ENCODE data around the gene FCN2.

The FCN2 gene

DNA sequence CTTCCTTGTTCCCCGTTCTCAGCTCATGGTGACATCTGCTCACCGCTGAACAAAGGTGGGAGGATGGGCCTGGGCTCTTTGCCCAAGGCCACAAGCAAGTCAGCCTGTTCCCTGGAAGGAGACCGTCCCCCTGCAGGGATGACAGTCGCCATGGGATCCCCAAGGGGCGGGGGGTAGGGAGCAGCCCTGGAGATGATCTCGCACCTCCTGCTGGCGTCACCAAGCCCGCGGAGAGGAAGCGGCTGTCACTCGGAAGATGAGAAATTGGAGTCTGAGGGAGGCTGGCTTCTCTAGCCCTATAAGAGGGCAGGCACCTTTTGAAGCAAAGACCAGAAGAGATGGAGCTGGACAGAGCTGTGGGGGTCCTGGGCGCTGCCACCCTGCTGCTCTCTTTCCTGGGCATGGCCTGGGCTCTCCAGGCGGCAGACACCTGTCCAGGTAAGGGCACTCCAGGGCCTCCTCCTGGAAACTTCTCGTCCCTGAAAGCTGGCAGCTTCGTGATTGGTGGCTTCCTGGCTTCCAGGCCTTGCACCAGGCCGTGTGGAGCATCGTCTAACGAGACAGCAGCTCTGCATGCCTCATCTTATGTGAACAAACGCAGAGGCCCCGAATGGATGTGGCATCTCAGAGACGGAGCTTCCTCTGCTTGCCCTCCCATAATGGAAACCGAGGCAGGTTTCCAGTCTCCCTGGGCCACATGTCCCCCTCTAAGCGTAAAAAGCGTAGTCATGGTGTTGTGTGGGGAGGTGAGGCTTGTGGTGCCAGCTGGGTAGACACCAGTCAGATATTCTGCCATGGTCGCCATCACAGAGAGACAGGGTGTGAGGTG is at the start of gene FCN2:
TSS of gene FCN2 (plus strand) at position 327 of the 829 bp plus-strand sequence. CDS start at position 339, 12 bp downstream.
- in situ Hi-C loops (cut with MboI; ENCODE audit: low sequenced_read_pairs) = no loop called here

DNA sequence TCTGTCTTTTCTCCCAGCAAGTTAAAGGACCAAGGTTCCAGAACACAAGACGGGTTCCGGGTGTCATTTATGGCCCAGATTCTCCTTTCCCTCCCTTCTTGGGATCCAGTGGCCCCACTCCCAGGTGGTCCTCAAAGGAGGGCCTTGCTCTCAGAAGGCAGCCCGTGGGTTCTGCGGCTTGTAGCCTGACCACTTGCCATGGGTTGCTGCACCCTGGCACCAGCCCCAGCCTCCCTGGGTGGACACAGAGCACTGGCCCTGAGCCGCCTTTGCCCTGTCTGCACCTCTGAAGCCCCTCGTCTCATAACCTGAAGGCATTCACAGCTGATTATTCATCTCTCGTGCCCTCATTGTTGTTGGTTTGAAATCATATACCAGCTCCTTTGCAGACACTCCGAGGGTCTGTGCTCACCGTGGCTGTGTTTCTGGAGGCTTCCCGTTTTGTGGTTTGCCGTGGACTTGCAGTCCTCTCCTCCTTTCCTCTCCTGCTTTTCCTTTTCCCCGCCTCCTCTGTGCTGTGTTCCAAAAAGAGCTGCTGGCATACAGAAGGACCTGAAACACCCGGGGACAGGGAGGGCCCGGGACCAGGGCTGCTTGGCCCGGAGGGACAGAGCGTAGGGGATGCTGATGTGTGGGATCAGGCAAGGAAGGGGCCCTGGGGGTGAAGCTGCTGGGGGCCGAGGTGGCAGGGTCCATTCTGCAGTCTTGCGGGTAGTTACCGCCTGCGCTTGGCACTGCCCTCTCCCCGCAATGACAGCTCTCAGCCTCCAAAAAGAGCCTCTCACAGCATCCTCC is 49.5 kb upstream of the FCN2 start:
- in situ Hi-C loops (cut with MboI; ENCODE audit: low sequenced_read_pairs) = no loop called here

DNA sequence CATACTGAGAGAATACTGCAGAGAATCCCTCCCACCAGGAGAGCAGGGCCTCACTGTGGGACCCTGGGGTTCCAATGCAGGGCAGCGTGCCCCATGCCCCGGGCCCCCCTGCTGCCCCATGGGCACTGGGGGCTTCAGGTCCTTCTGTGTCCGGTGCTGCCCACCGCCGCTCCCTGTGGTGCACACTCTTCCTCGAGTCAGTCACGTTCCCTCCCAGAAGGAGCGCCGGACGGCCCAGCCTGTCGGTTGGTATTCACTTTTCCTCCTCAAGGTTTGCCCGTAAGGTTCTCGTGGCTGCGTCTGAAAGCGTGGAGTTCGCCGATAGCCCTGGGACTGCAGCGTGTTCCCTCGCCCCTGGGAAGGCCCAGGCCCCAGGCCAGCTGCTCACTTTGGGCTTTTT is 48.1 kb upstream of the FCN2 start:
- in situ Hi-C loops (cut with MboI; ENCODE audit: low sequenced_read_pairs) = no loop called here

DNA sequence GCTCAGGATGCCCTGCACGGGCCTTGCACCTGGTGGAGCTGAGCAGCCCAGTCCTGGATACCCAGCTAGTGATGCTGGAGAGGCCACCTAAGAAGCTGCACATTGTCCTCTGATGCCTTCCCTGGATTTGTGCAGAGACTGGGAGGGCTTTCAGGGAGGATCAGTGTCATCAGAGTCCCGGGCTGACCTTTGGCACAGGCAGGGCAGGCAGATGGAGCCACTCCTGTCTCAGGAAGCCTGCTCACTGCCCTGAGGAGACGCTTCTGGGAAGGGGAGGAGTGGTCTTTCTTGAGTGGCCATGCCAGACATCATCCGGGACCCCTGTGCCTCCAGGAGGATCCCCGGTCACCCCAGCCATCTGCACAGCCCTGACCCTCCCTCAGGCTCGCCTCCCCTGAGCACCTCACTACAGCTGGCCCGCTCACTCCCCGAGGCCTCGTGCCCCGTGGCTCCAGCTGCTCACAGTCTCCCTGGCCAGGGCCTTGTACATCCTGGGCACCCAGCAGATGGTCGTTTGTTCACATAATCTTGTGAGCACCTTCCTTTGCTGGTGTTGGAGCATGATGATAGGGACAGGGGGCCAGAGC is 47.2 kb upstream of the FCN2 start:
- in situ Hi-C loops (cut with MboI; ENCODE audit: low sequenced_read_pairs) = no loop called here

DNA sequence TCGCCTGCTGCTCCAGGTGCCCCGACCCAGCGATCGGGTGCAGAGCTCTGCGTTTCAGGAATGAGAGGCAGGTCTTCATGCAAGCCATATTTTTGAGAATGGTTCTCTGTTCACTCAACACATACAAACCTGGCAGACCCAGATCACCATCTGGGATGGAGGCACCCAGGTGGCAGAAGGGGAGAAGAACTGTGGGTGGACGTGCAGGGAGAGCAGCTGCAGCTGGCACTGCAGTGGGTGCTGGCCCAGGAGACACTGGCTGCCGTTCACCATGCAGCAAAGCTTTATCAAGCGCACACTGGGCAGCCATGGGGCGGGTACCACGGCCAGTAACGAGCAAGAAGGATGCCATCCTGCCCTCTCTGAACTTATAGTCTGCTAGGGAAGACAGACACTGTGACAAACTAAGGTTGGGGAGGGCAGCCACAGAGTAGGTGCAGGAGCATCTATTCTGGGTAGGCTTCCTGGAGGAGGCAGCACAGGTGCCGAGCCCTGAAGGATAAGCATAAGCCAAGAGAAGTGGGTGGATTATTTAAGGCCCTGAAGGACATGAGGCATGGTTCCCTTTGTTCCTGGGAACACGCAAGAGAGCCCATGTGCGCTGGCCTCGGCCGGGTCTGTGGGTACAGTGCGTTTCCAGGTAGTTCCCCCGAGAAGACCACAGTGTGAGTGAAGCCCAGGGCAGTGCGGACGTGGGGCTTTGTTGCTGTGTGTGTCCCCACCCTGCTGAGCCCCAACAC is 46.2 kb upstream of the FCN2 start:
- in situ Hi-C loops (cut with MboI; ENCODE audit: low sequenced_read_pairs) = no loop called here

DNA sequence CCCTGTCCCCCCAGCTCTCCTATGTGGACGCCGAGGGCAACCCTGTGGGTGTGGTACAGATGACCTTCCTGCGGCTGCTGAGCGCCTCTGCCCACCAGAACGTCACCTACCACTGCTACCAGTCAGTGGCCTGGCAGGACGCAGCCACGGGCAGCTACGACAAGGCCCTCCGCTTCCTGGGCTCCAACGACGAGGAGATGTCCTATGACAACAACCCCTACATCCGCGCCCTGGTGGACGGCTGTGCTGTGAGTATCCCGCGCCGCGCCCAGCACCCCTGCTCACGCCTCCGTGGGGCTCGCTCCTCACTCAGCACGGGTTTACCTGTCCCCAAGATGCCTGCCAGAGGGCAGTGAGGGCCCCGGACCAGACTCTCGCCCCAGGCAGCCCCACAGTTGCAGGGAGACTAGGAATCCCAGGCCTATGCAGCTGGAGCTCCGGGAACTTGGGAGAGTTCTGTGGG is 45.6 kb upstream of the FCN2 start:
- in situ Hi-C loops (cut with MboI; ENCODE audit: low sequenced_read_pairs) = no loop called here

DNA sequence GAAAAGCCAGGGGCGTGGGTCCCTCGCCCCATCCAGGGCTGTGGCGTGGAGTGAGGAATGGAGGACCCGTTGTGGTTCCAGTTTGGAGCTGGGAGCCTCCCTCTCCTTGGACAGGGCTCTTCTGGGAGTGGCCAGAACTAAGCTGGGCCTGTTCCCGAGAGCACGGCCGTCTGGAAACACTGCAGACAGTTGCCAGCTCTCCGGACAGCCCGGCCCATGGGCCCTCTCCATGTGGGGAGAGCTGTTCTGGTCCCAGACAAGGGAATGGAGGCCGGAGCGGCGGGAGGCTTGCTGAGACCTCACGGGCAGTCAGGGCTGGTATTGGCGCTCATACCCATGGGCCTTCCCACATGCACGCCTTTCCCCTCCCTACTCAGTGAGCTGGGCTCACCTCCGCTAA is 45.2 kb upstream of the FCN2 start:
- in situ Hi-C loops (cut with MboI; ENCODE audit: low sequenced_read_pairs) = no loop called here

DNA sequence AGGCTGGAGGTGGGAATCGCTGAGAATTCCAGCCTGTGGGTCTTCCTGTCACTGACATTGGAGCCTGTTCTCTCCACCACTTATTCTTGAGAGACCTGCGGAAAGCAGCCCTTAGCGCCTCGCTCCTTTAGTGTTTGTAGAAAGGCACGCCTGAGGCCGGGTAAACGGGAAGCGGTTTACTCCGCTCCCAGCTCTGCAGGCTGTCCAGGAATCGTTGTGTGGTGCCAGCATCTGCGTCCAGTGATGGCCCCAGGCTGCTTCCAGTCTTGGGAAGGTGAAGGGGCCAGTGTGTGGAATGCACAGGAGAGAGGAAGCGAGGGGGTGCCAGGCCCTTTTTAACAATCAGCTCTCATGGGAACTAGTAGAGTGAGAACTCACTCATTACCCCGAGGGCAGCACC is 44.6 kb upstream of the FCN2 start:
- in situ Hi-C loops (cut with MboI; ENCODE audit: low sequenced_read_pairs) = no loop called here

DNA sequence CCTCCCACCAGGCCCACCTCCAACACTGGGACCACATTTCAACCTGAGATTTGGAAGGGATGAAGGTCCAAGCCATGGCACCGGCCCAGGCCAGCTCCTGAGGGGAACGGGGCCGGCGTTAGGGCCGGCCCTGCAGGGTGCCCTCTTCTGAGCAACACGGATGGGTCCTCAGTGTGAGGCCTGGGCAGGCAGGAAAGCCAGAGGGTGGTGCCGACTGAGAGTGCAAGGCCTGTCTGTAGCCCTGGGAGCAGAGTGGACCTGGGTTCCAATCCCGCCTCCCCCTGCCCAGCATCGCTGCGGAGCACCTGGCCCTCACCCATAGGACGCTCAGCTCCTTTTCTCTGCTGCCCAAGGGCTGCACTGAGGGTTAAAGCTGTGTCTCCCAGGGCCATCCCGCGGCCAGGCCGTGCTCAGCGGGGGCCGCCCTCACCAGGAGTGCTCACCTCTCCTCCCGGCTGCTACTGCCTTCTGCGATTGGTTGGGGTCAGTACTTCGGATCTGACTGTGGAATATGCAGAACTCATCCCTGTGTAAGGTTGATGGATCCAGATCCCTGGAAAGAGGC is 44.1 kb upstream of the FCN2 start:
- in situ Hi-C loops (cut with MboI; ENCODE audit: low sequenced_read_pairs) = no loop called here

DNA sequence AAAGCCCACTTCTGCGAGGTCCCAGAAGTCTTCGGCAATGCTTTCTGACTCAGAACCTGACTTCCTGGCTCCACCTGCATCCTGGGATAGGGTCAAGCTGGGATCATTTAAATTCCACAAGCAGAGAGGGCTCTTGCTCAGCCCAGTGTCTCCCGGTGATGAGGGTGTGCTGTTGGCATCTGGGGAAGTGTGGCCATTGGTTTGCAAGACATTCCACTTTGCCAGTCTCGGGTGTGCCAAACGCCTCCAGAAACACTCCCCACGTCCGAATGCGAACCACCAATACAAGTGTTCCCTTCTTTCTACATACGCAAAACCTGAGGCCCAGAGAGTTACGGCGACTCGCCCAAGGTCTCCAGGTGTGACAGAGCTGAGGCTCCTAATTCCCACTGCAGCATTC is 43.1 kb upstream of the FCN2 start:
- in situ Hi-C loops (cut with MboI; ENCODE audit: low sequenced_read_pairs) = no loop called here

DNA sequence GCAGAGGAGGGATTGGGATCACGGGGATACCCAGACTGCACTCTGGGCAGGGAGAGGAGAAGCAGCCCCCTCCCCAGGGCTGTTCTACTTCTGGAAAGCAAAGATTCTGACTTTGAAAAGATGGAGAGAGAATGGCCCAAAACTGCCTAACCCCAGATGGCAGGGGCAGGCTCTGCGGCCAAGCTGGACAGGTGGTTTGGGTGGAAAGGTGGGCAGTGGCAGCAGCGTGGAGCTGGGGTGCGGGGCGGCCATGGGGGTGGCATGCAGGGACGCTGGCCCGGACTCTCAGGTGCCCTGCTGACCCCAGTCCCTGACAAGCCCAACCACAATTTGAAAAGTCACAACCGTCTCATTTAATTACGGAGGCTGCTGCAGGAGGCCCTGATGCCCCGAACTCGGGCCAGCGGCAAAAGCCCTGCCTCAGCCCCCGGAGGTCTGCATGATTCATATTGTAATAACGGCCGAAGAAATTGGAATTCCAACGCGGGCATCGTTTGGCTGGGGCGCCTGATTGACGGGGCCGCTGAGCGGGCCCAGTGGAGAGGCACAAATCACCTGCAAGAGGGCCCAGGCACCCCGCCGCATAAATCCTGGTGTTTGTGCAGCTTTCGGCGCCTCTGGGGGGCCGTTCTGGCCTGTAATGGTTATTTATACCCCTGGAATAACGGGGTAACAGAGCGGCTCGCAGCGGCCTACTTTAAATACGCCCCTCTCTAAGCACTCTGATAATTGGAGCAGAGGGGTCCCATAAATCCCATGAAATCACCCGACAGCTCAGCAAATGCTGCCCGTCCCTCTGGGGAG is 41.8 kb upstream of the FCN2 start:
- in situ Hi-C loops (cut with MboI; ENCODE audit: low sequenced_read_pairs) = no loop called here

DNA sequence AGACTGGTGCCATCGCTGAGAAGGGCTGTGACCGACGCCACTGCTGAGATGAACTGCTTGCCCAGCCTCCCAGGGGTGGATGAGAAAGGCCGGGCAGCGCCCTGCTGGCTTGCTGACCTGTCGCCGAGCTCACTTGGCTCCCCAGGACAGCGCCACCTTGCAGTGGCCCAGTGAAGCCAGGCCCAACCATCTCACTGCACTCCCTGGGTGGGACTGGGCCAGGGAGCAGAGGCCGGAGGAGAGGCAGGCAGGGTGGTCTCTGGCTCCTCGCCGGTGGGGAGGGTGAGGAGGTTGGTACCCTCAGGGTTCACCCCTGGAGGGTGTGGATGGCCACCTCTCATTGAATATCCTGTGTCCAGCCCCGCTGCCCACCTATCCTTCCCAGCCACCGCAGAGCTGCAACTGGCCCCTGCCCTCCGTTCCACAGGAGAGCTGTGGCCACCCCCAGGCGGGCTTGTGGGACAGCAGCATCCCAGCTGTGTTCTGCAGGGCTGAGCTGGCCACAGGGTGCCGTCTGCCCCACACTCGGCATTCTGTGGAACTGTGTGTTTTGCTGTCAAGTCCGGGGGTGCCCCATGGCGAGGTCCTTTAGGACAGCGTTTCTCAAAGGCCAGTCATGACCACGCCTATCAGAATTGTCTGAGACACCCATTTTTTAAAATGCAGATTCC is 41.0 kb upstream of the FCN2 start:
- in situ Hi-C loops (cut with MboI; ENCODE audit: low sequenced_read_pairs) = no loop called here

DNA sequence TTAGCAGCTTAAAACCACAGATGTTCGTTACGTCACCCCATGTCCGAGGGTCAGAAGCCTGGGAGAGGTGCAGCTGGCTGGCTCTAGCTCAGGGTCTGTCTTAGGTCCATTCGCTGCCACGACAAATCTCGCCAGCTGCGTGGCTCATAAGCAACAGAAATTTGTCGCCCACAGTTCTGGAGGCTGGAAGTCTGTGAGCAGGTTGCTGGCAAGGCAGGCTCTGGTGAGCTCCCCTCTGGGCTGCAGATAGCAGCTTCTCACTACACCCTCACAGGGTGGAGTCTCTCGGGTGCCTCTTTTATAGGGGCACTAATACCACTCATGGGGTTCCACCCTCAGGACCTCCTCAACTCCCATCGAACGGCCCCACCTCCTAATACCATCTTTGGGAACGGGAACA is 40.1 kb upstream of the FCN2 start:
- in situ Hi-C loops (cut with MboI; ENCODE audit: low sequenced_read_pairs) = no loop called here

DNA sequence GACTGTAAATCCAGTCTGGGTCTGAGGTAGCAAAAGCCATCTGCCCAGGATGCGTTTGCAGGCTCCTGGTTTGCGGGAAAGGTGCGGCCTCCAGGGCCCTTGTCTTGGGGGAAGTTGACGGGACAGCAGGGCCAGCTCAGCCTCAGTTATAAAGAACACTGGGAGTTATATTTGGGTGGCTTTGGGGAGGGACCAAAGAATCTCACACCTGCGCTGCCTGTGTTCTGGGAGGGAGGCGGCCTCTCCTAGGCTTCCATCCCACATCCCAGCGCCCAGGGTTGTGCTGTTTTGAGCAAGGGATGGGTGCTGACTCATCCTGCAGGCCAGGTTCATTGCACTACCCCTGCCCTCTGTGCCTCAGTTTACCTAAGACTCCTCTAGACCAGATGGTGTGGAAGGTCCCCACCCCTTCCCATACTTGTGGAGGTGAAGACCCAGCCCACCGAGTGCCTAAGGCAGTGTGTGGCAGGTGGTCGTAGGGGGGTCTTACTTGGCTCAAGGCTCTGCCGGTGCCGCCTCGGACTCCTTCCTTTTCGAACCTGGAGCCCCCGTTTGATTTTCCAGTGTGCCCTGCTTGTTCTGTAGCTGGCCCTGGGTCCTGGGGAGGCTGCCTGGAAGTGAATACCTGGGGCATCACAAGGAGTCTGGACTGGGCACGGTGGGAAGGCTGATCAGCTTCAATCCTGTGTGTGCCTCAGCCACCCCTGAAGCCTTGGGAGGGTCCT is 39.3 kb upstream of the FCN2 start:
- in situ Hi-C loops (cut with MboI; ENCODE audit: low sequenced_read_pairs) = no loop called here

DNA sequence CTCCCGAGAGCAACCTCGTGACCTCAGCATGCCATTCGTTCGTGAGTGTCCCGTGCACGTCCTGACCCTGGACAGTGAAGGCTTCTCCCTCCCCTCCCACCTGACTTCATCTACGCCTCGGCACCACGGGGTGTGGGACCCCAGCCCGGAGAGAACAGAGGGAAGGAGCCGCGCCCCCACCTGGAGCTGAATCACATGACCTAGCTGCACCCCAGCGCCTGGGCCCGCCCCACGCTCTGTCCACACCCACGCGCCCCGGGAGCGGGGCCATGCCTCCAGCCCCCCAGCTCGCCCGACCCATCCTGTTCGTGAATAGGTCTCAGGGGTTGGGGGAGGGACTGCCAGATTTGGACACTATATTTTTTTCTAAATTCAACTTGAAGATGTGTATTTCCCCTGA is 38.3 kb upstream of the FCN2 start:
- in situ Hi-C loops (cut with MboI; ENCODE audit: low sequenced_read_pairs) = no loop called here

DNA sequence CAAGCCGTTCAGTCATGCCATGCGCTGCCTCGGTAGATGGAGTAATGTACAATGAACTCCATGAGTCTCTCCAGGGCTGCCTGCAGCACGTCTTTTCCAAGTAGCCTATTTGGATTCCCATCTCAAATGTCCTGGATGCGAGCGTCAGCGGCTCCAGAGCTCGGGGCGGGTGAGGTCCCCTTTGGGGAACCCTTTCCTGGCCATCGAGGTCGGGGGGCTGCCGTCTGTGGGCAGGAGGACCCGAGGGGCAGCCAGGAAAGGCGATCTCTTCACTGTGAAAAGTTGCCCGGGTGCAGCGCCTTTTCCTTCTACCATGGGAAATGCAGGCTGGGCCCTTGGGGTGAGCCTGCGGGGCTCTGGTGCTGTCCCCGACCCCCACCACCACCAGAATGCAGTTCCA is 36.9 kb upstream of the FCN2 start:
- in situ Hi-C loops (cut with MboI; ENCODE audit: low sequenced_read_pairs) = no loop called here

DNA sequence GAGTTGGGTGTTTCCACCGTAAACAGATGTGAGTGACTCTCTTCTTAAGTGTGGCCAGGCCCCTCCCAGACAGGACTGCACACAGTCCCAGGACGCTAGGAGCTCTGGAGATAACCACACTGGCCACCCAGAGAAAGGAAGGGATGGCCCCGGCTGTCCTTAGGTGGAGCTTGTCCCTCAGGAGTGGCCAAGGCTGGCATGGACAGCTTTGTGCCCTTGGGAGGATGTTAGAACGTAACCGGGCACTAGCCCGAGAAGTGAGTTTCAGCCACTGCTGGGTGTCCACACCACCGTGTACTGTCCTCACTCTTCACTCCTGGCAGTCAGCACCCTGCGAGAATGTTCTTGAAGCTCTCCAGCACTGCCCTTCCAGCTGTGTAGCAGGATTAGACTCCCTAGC is 35.8 kb upstream of the FCN2 start:
- in situ Hi-C loops (cut with MboI; ENCODE audit: low sequenced_read_pairs) = no loop called here

DNA sequence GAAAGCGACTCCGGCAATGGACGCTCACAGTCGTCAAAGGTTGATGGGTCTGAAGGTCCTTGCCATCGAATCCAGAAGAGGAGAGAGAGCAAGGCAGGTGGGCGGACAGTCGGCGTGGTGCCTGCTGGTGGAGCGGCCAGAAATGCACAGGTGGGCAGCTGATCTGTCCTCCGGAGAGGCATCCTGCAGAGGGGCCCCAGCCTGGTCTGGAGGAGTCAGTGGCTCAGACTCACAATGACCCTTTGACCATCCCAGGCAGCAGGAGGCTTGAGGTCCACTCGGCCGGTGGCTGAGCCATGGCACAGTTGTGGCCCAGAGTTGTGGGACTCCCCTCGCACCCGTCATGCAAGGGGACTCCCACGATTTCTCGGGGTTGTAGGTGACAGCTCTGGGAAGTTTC is 34.4 kb upstream of the FCN2 start:
- in situ Hi-C loops (cut with MboI; ENCODE audit: low sequenced_read_pairs) = no loop called here

DNA sequence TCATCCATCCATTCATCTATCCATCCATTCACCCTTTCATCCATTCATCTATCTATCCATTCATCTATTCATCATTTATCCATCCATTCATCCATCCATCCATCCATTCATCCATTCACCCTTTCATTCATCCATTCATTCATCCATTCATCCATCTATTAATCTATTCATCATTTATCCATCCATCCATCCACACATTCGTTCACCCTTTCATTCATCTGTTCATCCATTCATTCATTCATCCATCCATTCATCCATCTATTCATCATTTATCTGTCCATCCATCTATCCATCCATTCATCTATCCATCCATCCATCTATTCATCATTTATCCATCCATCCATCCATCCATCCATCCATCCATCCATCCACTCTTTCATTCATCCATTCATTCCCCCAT is 33.9 kb upstream of the FCN2 start:
- in situ Hi-C loops (cut with MboI; ENCODE audit: low sequenced_read_pairs) = no loop called here
